ENCODE results near the gene CD160.

DNA sequence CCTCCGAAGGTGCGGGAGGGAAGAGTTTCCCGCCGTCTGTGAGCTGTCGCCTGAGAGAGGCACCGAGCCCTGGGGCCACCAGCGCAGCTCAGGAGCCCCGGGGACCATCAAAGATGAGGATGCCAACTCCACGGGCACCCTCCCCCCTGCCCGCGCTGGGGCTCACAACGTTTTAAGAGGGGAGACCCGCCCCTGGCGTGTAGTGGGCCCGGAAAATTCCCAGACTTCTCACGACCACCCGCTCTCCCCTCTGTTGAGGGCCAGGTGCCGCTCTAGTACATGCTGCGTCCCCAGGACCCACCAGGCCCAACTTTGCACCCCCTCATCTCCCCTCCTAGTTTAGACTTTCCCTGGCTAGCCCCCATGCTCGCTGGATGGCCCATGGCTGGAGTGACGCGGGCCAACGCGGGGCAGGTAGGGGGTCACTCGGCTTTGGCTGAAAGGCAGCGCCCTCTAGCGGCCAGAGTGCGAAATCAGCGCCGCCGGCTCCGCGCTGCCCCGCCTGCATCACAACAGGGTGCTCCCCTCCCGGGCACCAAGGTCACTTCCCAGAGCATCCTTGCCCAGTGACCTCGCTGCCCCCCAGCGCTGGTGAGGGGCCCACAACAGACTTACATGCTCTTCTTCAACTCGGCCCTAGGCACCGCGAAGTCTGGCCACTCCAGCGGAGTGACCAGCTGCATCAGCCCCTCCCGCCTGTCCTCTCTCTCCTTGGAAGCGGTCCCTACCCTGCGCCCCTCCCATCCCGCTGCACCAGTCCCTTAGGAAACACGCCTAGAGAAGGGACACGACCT, 1.8 kb downstream of the CD160 start:
- TF ChIP-seq, protein P1, sequence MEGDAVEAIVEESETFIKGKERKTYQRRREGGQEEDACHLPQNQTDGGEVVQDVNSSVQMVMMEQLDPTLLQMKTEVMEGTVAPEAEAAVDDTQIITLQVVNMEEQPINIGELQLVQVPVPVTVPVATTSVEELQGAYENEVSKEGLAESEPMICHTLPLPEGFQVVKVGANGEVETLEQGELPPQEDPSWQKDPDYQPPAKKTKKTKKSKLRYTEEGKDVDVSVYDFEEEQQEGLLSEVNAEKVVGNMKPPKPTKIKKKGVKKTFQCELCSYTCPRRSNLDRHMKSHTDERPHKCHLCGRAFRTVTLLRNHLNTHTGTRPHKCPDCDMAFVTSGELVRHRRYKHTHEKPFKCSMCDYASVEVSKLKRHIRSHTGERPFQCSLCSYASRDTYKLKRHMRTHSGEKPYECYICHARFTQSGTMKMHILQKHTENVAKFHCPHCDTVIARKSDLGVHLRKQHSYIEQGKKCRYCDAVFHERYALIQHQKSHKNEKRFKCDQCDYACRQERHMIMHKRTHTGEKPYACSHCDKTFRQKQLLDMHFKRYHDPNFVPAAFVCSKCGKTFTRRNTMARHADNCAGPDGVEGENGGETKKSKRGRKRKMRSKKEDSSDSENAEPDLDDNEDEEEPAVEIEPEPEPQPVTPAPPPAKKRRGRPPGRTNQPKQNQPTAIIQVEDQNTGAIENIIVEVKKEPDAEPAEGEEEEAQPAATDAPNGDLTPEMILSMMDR (IDR thresholded peaks at IDR 0.05): peak; percentile 79 to 93 (median 90)
- TF ChIP-seq POLR2AphosphoS5 (IDR thresholded peaks at IDR 0.05): no peak

Data from breast epithelium (tissue), 3 donors.